Measurements from ENCODE around the gene ATP1B1.

Gene ATP1B1

GRCh38 chr1:169108223-169108622, 1.7 kb downstream of the ATP1B1 start:
- Histone ChIP-seq H3K27ac (ENCODE audit: low read length) (no peak overlapping the region), H3K9me3 (replicated peaks; ENCODE audit: insufficient read depth, low read length) (no peaks in the 10 kb centered on the region), H3K4me1 (ENCODE audit: low read length) (peaks cover 4% of the 10 kb centered on the region; the same call in 1 of the 2 replicates), H3K9ac (ENCODE audit: low read length) (no peak overlapping the region), H2AFZ (ENCODE audit: low read length) (no peak overlapping the region), H4K20me1 (ENCODE audit: insufficient read depth, low read length) (no peaks in the 10 kb centered on the region), H3K36me3 (replicated peaks; ENCODE audit: insufficient read depth, low read length) (no peaks in the 10 kb centered on the region), H3F3A (ENCODE audit: insufficient read depth, low read length) (no peaks in the 10 kb centered on the region), H3K4me3 (ENCODE audit: low read length) (no peak overlapping the region), H3K27me3 (replicated peaks; ENCODE audit: insufficient read depth, low read length) (peaks cover 17% of the 10 kb centered on the region; the same call in 1 of the 2 replicates), H3K9me2 (replicated peaks; ENCODE audit: insufficient read depth, low read length) (no peaks in the 10 kb centered on the region), H3K4me2 (ENCODE audit: low read depth, low read length) (no peak overlapping the region), H3K79me2 (ENCODE audit: low read length) (no peaks in the 10 kb centered on the region)
- TF ChIP-seq CTCF (IDR thresholded peaks at IDR 0.05; ENCODE audit: low read length), result no peak
- TF ChIP-seq EZH2 (optimal IDR thresholded peaks at IDR 0.05; ENCODE audit: low read depth, low read length), result no peak
- TF ChIP-seq EZH2phosphoT487 (IDR thresholded peaks at IDR 0.05; ENCODE audit: low read length), result no peak
- DNase-seq, result no peak

- Histone ChIP-seq H3K27me3 (replicated peaks; ENCODE audit: insufficient read depth, low read length) (peaks cover 15% of the 10 kb centered on the region; the same call in 1 of the 2 replicates), H3K9me2 (replicated peaks; ENCODE audit: insufficient read depth, low read length) (no peaks in the 10 kb centered on the region), H4K20me1 (ENCODE audit: insufficient read depth, low read length) (no peaks in the 10 kb centered on the region), H3K9me3 (replicated peaks; ENCODE audit: insufficient read depth, low read length) (no peaks in the 10 kb centered on the region), H3K36me3 (replicated peaks; ENCODE audit: insufficient read depth, low read length) (no peaks in the 10 kb centered on the region), H3K4me1 (ENCODE audit: low read length) (peaks cover 4% of the 10 kb centered on the region; the same call in 1 of the 2 replicates), H3K79me2 (ENCODE audit: low read length) (no peaks in the 10 kb centered on the region), H3K4me3 (ENCODE audit: low read length) (no peak overlapping the region), H3K27ac (ENCODE audit: low read length) (no peak overlapping the region), H2AFZ (ENCODE audit: low read length) (no peak overlapping the region), H3K9ac (ENCODE audit: low read length) (no peak overlapping the region), H3K4me2 (ENCODE audit: low read depth, low read length) (no peak overlapping the region), H3F3A (ENCODE audit: insufficient read depth, low read length) (no peaks in the 10 kb centered on the region)
- no peak for TF ChIP-seq EZH2phosphoT487 (IDR thresholded peaks at IDR 0.05; ENCODE audit: low read length)
- peak; percentile 14 for TF ChIP-seq CTCF (IDR thresholded peaks at IDR 0.05; ENCODE audit: low read length)
- DNase-seq, result no peak
Observed at GRCh38 chr1:169108863-169109560, 2.5 kb downstream of the ATP1B1 start.

GRCh38 chr1:169109561-169110134, 3.2 kb downstream of the ATP1B1 start:
- Histone ChIP-seq H3K4me2 (ENCODE audit: low read depth, low read length) (no peak overlapping the region), H3K27ac (ENCODE audit: low read length) (no peak overlapping the region), H3K9ac (ENCODE audit: low read length) (no peak overlapping the region), H3K9me2 (replicated peaks; ENCODE audit: insufficient read depth, low read length) (no peaks in the 10 kb centered on the region), H3F3A (ENCODE audit: insufficient read depth, low read length) (no peaks in the 10 kb centered on the region), H3K9me3 (replicated peaks; ENCODE audit: insufficient read depth, low read length) (no peaks in the 10 kb centered on the region), H3K27me3 (replicated peaks; ENCODE audit: insufficient read depth, low read length) (peaks cover 9% of the 10 kb centered on the region; the same call in 1 of the 2 replicates), H3K36me3 (replicated peaks; ENCODE audit: insufficient read depth, low read length) (no peaks in the 10 kb centered on the region), H3K79me2 (ENCODE audit: low read length) (no peaks in the 10 kb centered on the region), H3K4me3 (ENCODE audit: low read length) (no peak overlapping the region), H2AFZ (ENCODE audit: low read length) (no peak overlapping the region), H4K20me1 (ENCODE audit: insufficient read depth, low read length) (no peaks in the 10 kb centered on the region), H3K4me1 (ENCODE audit: low read length) (peaks cover 4% of the 10 kb centered on the region; the same call in 1 of the 2 replicates)
- no peak for DNase-seq
- no peak for TF ChIP-seq CTCF (IDR thresholded peaks at IDR 0.05; ENCODE audit: low read length)
- no peak for TF ChIP-seq EZH2phosphoT487 (IDR thresholded peaks at IDR 0.05; ENCODE audit: low read length)
- TF ChIP-seq EZH2 (optimal IDR thresholded peaks at IDR 0.05; ENCODE audit: low read depth, low read length), result no peak

Data from MM.1S (cell line).